DMS153 (cell line): ENCODE data around the gene KRT40.
"Not testable (repeated sequence)": the region's sequence is repeated elsewhere in the genome, so short reads cannot be mapped to it uniquely, and the experiment has no call there.

Source experiments
- DNase-seq: peaks from one replicate; lab custom pipeline; 2025; lab: John Stamatoyannopoulos, UW

Gene KRT40

GRCh38 chr17:40984226-40984625 is at the start of gene KRT40:
Gene KRT40, minus strand, starts transcription at chr17:40984326. Its CDS starts 53 bp downstream, at chr17:40984273.
- no peak for DNase-seq

- DNase-seq: no peak
Measured at GRCh38 chr17:41029633-41030245, 45.6 kb upstream of the KRT40 start, which contains the start of gene KRTAP1-4. Gene KRTAP1-4, minus strand, starts transcription at chr17:41030195. Its CDS starts 117 bp downstream, at chr17:41030078.

DNA sequence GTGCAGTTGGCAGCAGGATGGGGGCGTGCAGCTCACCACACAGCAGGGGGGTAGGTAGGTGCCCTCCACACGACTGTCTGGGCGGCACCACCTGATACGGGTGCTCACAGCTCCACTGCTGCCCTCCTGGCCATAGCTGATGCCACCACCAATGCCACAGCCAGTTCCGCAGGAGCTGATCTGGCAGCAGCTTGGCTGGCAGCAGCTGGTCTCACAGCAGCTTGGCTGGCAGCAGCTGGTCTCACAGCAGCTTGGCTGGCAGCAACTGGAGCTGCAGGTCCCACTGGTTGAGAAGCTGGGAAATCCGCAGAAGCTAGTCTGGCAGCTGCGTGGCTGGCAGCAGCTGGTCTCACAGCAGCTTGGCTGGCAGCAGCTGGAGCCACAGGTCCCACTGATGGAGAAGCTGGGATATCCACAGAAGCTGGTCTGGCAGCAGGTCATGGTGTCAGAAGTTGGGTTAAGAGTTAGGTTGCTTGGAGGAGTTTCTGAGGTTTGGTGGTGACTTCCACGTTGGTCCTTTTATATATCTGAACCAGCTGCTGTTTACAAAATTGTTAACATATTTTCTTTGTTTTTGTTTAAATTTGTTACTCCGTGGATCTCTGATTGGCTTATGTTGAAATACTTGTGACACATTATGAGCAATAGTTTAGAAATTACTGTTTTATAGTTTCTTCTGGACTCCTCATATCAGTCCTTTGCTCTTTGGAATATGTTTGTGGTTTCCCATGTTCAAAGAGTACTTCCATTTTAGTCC is 42.8 kb upstream of the KRT40 start, which contains the start of gene KRTAP1-5:
KRTAP1-5 (minus strand) TSS at position 494 of the 757 bp plus-strand sequence; CDS start at position 441, 53 bp downstream.
- no peak for DNase-seq

DNA sequence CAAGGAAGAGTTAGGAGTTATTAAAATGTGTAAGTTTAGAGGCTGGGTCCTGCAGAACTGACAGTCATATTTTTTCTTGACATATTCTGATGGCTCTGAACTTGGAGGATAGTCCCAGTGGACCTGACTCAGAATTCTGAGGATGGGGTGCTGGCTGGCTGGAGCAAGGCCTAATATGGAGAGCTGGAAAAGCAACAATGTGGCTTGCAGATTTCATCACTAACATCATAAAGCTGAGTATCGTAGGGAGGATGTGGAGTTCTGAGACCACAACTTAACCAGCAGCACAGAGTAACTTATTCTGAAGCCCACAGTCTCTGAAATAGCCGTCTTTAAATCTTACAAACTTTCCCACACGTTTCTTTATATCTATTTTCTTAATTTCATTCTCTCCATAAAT is 40.6 kb upstream of the KRT40 start:
- no peak for DNase-seq

DNA sequence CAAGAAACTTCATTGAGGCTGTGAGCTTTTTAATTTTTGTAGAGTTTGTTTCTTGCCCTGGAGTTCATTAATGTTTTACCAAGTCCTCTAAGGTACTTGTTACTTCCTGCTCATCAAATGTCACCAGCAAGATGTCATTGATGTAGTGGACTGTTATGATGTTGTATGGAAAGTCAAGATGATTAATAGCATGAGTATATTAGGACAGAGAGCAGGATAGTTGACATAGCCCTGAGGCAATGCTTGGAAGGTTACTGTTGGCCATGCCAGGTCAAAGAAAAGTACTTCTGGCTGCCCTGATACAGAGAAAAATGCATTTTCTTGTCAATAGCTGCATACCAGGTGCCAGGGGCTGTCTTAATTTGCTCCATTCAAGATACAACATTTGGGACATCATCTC is 36.2 kb upstream of the KRT40 start:
- no peak for DNase-seq

- no peak for DNase-seq
Measured at GRCh38 chr17:41019415-41019814, 35.3 kb upstream of the KRT40 start.

DNA sequence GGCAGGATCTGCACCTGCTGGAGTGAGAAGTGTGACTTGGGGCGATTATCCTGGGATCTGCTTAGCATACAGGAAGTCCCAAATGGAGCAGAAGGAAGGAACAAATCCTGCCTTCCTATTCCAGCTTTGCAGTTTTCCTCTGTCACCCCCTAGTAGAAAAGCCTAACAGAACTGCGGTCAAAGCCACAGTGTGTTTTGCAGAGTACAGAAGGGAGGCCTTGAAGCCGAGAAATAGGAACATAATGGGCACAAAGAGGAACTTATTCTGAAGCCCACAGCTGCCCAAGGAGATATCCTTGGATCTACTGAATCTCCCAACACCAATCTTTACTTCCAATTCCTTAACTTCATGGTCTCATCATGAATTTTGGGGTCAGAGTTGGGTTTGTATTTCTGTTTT is 34.4 kb upstream of the KRT40 start:
- DNase-seq: no peak

- DNase-seq: no peak
Measured at GRCh38 chr17:41016578-41017215, 32.6 kb upstream of the KRT40 start.

GRCh38 chr17:41015454-41015853 is 31.3 kb upstream of the KRT40 start:
- DNase-seq: no peak

- no peak for DNase-seq
Measured at GRCh38 chr17:41013606-41014005, 29.5 kb upstream of the KRT40 start.

DNA sequence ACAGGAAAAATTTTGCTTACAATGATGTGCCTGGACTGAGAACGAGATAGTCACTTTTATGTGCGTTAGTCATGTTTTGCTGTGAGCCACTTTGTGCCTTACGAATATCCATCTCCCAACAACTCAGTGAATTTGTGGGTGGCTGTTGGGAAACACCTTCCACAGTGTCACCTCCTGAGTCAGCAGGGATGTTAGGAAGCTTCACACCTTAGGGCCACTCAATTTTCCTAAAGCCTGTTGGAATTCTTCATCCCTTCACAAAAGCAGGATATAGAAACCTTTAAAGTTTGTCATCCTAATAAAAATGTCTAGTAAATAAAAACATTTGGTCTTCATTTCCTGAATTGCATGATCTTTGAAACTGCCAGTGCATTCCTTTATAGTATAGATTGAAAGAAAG is 29.1 kb upstream of the KRT40 start:
- no peak for DNase-seq

- DNase-seq: no peak
Measured at GRCh38 chr17:41012326-41013120, 28.4 kb upstream of the KRT40 start.

GRCh38 chr17:41010441-41010840 is 26.3 kb upstream of the KRT40 start:
- no peak for DNase-seq

GRCh38 chr17:41009936-41010335 is 25.8 kb upstream of the KRT40 start:
- no peak for DNase-seq

DNA sequence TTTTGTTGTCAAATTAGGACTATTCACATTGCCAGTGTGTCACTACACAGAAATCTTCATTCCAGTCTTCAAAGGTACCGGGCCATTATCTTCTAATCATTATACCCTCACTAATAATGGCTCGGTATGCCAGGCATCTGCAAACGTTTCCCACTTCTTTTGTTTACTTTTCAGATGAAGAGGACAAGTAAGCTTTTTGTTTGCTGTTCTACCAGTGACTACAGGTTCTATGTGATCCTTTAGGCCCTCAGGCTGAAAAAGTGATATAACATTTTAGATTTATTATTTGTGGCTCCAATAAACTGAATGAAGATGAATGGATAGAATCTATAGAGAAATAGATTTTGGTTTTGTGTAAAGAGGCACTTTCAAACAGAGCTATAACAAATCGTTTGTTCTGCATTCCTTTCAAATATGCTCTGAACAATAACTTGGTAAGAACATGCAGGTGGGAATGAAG is 25.2 kb upstream of the KRT40 start:
- DNase-seq: no peak

GRCh38 chr17:41008811-41009210 is 24.7 kb upstream of the KRT40 start, which contains the start of gene KRTAP3-1:
Gene KRTAP3-1, minus strand, starts transcription at chr17:41009128. Its CDS starts 54 bp downstream, at chr17:41009074.
- peak; percentile 33 for DNase-seq

DNA sequence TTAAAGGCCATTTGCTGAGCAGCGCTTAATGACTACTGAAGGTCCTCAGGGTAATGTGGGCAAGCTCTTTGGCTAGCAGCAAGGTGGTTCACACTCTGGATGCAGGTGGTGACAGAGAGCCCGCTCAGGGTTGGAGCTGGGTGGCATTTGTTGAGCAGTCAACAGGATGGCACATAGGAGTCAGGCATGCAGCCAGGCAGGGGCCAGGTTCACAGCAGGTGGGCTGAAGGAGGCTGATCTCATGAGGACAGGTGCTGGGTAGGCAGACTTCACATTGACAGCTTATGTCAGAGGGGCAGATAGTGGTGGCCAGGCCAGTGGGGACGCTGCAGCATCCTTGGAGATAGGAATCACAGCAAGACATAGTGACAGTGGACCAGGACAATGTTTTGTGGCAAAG is 20.3 kb upstream of the KRT40 start:
- peak; percentile 44 for DNase-seq

GRCh38 chr17:41003926-41004325 is 19.8 kb upstream of the KRT40 start:
- DNase-seq: no peak

- DNase-seq: no peak
Measured at GRCh38 chr17:41002814-41003213, 18.7 kb upstream of the KRT40 start.

- DNase-seq: no peak
Measured at GRCh38 chr17:41001795-41002194, 17.7 kb upstream of the KRT40 start.

GRCh38 chr17:40999563-40999962 is 15.4 kb upstream of the KRT40 start, which contains the start of gene KRTAP3-2:
Gene KRTAP3-2, minus strand, starts transcription at chr17:40999906. Its CDS starts 53 bp downstream, at chr17:40999853.
- DNase-seq: not testable (repeated sequence)

DNA sequence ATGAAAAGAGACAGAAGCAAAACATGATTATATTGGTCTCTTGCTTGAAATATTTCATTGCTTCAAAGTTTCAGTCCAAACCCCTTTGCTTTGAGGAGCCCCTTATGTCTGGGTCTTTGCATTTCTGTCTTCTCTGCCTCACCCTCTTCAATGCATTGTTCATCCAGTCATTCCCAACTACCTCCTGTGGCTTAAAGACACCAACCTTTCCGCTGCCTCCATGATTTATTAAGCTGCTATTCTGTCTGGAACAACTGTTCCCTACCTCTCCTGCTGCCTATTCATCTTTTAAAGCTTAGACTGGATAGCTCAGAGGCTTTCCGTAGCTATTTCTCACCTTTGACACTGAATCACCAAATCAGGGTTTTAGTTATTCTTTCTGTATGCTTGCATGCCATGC is 13.2 kb upstream of the KRT40 start:
- DNase-seq: no peak
